HG03280 (cell line): ENCODE measurements around the gene CRIP2.

ENCODE experiments used
- ATAC-seq: cut with Tn5 transposase; IDR thresholded peaks from one replicate; pipeline ENCODE4 v1.9.1; 2021; ENCODE audit warnings: mild to moderate bottlenecking, moderate library complexity; ENCODE audit not compliant: unreplicated experiment

CRIP2 gene

GRCh38 chr14:105475269-105476096 lies 862 bp downstream of the CRIP2 start:
- no peak for ATAC-seq

GRCh38 chr14:105476097-105476830 lies 1.6 kb downstream of the CRIP2 start:
- ATAC-seq, result no peak

GRCh38 chr14:105476831-105477659 lies 2.4 kb downstream of the CRIP2 start:
- no peak for ATAC-seq

- no peak for ATAC-seq
Measured at GRCh38 chr14:105477660-105478397, 3.2 kb downstream of the CRIP2 start.

- no peak for ATAC-seq
Measured at GRCh38 chr14:105478398-105479251, 4.0 kb downstream of the CRIP2 start.

GRCh38 chr14:105479431-105480158 lies 5.0 kb downstream of the CRIP2 start:
- ATAC-seq, result no peak

GRCh38 chr14:105480199-105480746 lies 5.7 kb downstream of the CRIP2 start:
- ATAC-seq, result no peak

GRCh38 chr14:105480807-105481801 lies 6.5 kb downstream of the CRIP2 start:
- ATAC-seq, result peak; percentile 56

- peak; percentile 48 for ATAC-seq
Measured at GRCh38 chr14:105481886-105482457, 7.4 kb downstream of the CRIP2 start.

GRCh38 chr14:105482486-105483110 lies 8.0 kb downstream of the CRIP2 start:
- ATAC-seq, result no peak

GRCh38 chr14:105483300-105484068 lies 8.9 kb downstream of the CRIP2 start:
- no peak for ATAC-seq

- ATAC-seq, result no peak
Measured at GRCh38 chr14:105484069-105484996, 9.7 kb downstream of the CRIP2 start.

- no peak for ATAC-seq
Measured at GRCh38 chr14:105484997-105485393, 10.4 kb downstream of the CRIP2 start.

GRCh38 chr14:105485739-105486162 lies 11.1 kb downstream of the CRIP2 start:
- no peak for ATAC-seq
